Occipital lobe (tissue), 2 donors: ENCODE measurements around the gene SOST. TPM values are rescaled to one million over a fixed set of nuclear protein-coding genes. Genes with fewer than 3 reads are reported as not detected.

Experiments used
- DNase-seq: peaks from one replicate; lab custom pipeline; 2025; lab: John Stamatoyannopoulos, UW
- total RNA-seq: library from RNA; depleted of rRNA; stranded (reverse); fragments of >200 nt; gene quantifications from one replicate; pipeline ENCODE4 v1.2.3, GENCODE V29; 2014

The SOST gene
- total RNA-seq, 1 donor from 2014 or later = not detected

GRCh38 chr17:43707184-43707583 lies 51.4 kb downstream of the SOST start:
- DNase-seq = no peak

- DNase-seq = no peak
These were observed 52.4 kb downstream of the SOST start for GRCh38 chr17:43706235-43706634.

Other genes with a start within 250 kb of the SOST start
- gene ETV4, start 212.5 kb downstream of the SOST start, total RNA-seq = 1.4 TPM
- gene MEOX1, start 96.9 kb downstream of the SOST start, total RNA-seq = not detected
- gene DUSP3, start 20.2 kb upstream of the SOST start, total RNA-seq = 38.2 TPM
- not detected for gene CFAP97D1, start 21.6 kb upstream of the SOST start, total RNA-seq
- gene MPP3, start 74.4 kb upstream of the SOST start, total RNA-seq = 27.1 TPM
- not detected for gene CD300LG, start 88.4 kb upstream of the SOST start, total RNA-seq
- 14.2 TPM for gene MPP2, start 148.7 kb upstream of the SOST start, total RNA-seq
- not detected for gene PPY, start 183.7 kb upstream of the SOST start, total RNA-seq
- gene PYY, start 195.1 kb upstream of the SOST start, total RNA-seq = not detected
- gene NAGS, start 245.8 kb upstream of the SOST start, total RNA-seq = 0.78 TPM